Tibial nerve (tissue), 3 donors: ENCODE results near the gene NPHP4.

ENCODE experiments used
- POLR2A ChIP-seq, 2 donors: fragments of 450-650 bp; IDR thresholded peaks; one replicate each; pipeline ENCODE4 v1.6.1; 2017; ENCODE audit warnings: antibody characterized with exemption in 2 of 2, mild to moderate bottlenecking in 2 of 2, moderate library complexity in 2 of 2
- TF ChIP-seq, protein P1 (sequence below), 5 experiments: fragments of 200-600 bp in 3 of 5; fragments of 450-650 bp in 2 of 5; sonication (generic) in 3 of 5; IDR thresholded peaks; one replicate each; pipeline ENCODE4 v1.5.1; 2016 to 2019; ENCODE audit warnings: antibody characterized with exemption in 5 of 5, mild to moderate bottlenecking in 3 of 5, moderate library complexity in 2 of 5

DNA sequence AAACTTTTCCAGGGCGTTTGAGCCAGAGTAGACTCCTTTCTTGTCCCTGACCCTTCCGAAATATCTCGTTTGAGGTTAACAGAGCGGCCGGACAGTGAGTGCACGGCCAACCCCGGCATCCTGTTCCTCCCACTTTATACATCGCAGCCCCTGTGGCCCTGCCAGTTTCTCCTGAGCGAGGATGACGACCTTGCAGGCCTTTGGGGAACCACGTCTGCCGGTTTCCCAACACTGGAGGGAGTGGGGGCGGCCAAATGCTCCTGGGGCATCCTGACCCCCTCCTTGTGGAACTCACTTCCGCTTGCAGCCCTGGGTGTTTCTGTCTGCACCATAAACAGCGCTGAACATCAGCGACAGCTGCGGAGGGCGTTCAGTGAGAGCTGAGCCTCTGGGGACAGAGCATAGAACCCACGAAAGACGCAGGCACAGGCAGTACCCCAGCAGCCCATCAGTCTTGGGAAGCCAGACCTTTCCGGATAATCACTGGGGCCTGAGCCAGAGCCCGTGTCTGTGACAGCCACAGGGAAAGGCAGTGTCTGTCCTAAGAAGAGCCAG, 48.7 kb upstream of the NPHP4 start:
- TF ChIP-seq, protein P1, sequence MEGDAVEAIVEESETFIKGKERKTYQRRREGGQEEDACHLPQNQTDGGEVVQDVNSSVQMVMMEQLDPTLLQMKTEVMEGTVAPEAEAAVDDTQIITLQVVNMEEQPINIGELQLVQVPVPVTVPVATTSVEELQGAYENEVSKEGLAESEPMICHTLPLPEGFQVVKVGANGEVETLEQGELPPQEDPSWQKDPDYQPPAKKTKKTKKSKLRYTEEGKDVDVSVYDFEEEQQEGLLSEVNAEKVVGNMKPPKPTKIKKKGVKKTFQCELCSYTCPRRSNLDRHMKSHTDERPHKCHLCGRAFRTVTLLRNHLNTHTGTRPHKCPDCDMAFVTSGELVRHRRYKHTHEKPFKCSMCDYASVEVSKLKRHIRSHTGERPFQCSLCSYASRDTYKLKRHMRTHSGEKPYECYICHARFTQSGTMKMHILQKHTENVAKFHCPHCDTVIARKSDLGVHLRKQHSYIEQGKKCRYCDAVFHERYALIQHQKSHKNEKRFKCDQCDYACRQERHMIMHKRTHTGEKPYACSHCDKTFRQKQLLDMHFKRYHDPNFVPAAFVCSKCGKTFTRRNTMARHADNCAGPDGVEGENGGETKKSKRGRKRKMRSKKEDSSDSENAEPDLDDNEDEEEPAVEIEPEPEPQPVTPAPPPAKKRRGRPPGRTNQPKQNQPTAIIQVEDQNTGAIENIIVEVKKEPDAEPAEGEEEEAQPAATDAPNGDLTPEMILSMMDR (IDR thresholded peaks at IDR 0.05) = no peak
- TF ChIP-seq POLR2A (IDR thresholded peaks at IDR 0.05) = no peak
